ENCODE data around the gene UPK3BL2.
"Not testable (repeated sequence)": the region's sequence is repeated elsewhere in the genome, so short reads cannot be mapped to it uniquely, and the experiment has no call there.

UPK3BL2 gene

GRCh38 chr7:102543596-102543995 lies at the start of gene UPK3BL2:
Gene UPK3BL2, minus strand, starts transcription at chr7:102543696. Its CDS starts 60 bp downstream, at chr7:102543636.
- DNase-seq (ENCODE audit: low spot score); in situ Hi-C loops (cut with MboI; ENCODE audit: low sequenced_read_pairs, unreplicated experiment): not testable (repeated sequence)

GRCh38 chr7:102592477-102593019 lies 49.1 kb upstream of the UPK3BL2 start:
- in situ Hi-C loops (cut with MboI; ENCODE audit: low sequenced_read_pairs, unreplicated experiment); DNase-seq (ENCODE audit: low spot score): not testable (repeated sequence)

- in situ Hi-C loops (cut with MboI; ENCODE audit: low sequenced_read_pairs, unreplicated experiment); DNase-seq (ENCODE audit: low spot score): not testable (repeated sequence)
Measured at GRCh38 chr7:102589857-102590256, 46.4 kb upstream of the UPK3BL2 start.

- in situ Hi-C loops (cut with MboI; ENCODE audit: low sequenced_read_pairs, unreplicated experiment); DNase-seq (ENCODE audit: low spot score): not testable (repeated sequence)
Measured at GRCh38 chr7:102583495-102583894, 40.0 kb upstream of the UPK3BL2 start.

- DNase-seq (ENCODE audit: low spot score); in situ Hi-C loops (cut with MboI; ENCODE audit: low sequenced_read_pairs, unreplicated experiment): not testable (repeated sequence)
Measured at GRCh38 chr7:102581722-102582121, 38.2 kb upstream of the UPK3BL2 start.

GRCh38 chr7:102578486-102578885 lies 35.0 kb upstream of the UPK3BL2 start:
- DNase-seq (ENCODE audit: low spot score); in situ Hi-C loops (cut with MboI; ENCODE audit: low sequenced_read_pairs, unreplicated experiment): not testable (repeated sequence)

GRCh38 chr7:102577315-102578240 lies 34.1 kb upstream of the UPK3BL2 start:
- in situ Hi-C loops (cut with MboI; ENCODE audit: low sequenced_read_pairs, unreplicated experiment); DNase-seq (ENCODE audit: low spot score): not testable (repeated sequence)

GRCh38 chr7:102576363-102576762 lies 32.9 kb upstream of the UPK3BL2 start:
- DNase-seq (ENCODE audit: low spot score); in situ Hi-C loops (cut with MboI; ENCODE audit: low sequenced_read_pairs, unreplicated experiment): not testable (repeated sequence)

- DNase-seq (ENCODE audit: low spot score); in situ Hi-C loops (cut with MboI; ENCODE audit: low sequenced_read_pairs, unreplicated experiment): not testable (repeated sequence)
Measured at GRCh38 chr7:102574607-102575006, 31.1 kb upstream of the UPK3BL2 start.

- peak; percentile 62 for TF ChIP-seq CTCF (IDR thresholded peaks at IDR 0.05; ENCODE audit: borderline replicate concordance, control extremely low read depth, extremely low read depth, insufficient read depth, missing control alignments)
- in situ Hi-C loops (cut with MboI; ENCODE audit: low sequenced_read_pairs, unreplicated experiment); DNase-seq (ENCODE audit: low spot score): not testable (repeated sequence)
Measured at GRCh38 chr7:102572261-102573239, 29.1 kb upstream of the UPK3BL2 start, which contains the start of gene POLR2J3. Gene POLR2J3, minus strand, starts transcription at chr7:102572583. Its CDS starts 62 bp downstream, at chr7:102572521.

- DNase-seq (ENCODE audit: low spot score); in situ Hi-C loops (cut with MboI; ENCODE audit: low sequenced_read_pairs, unreplicated experiment): not testable (repeated sequence)
Measured at GRCh38 chr7:102568620-102569019, 25.1 kb upstream of the UPK3BL2 start.

GRCh38 chr7:102550808-102551422 lies 7.4 kb upstream of the UPK3BL2 start, which contains the start of gene SPDYE2:
Gene SPDYE2, plus strand, starts transcription at chr7:102551226. Its CDS starts 2,030 bp downstream, at chr7:102553256.
- in situ Hi-C loops (cut with MboI; ENCODE audit: low sequenced_read_pairs, unreplicated experiment); DNase-seq (ENCODE audit: low spot score): not testable (repeated sequence)

GRCh38 chr7:102546353-102546752 lies 2.9 kb upstream of the UPK3BL2 start:
- DNase-seq (ENCODE audit: low spot score); in situ Hi-C loops (cut with MboI; ENCODE audit: low sequenced_read_pairs, unreplicated experiment): not testable (repeated sequence)

GRCh38 chr7:102545288-102545687 lies 1.8 kb upstream of the UPK3BL2 start:
- in situ Hi-C loops (cut with MboI; ENCODE audit: low sequenced_read_pairs, unreplicated experiment), result not testable (repeated sequence)

GRCh38 chr7:102544372-102544771 lies 876 bp upstream of the UPK3BL2 start:
- in situ Hi-C loops (cut with MboI; ENCODE audit: low sequenced_read_pairs, unreplicated experiment); DNase-seq (ENCODE audit: low spot score): not testable (repeated sequence)

More at GRCh38 chr7:102545288-102545687, 1.8 kb upstream of the UPK3BL2 start:
- not testable (repeated sequence) for DNase-seq (ENCODE audit: low spot score)

- DNase-seq (ENCODE audit: low spot score); in situ Hi-C loops (cut with MboI; ENCODE audit: low sequenced_read_pairs, unreplicated experiment): not testable (repeated sequence)
Measured at GRCh38 chr7:102542771-102543170, 725 bp downstream of the UPK3BL2 start.
